ENCODE data around the gene SORCS2. TPM values are rescaled to one million over a fixed set of nuclear protein-coding genes. Genes with fewer than 3 reads are reported as not detected.

SORCS2 gene
- total RNA-seq, 2 experiments from 2014 or later = 0.03 TPM; not detected in 1

GRCh38 chr4:7228734-7229133 lies 36.4 kb downstream of the SORCS2 start:
- Histone ChIP-seq H3K9me3 (ENCODE audit: low read length) (no peaks in the 10 kb centered on the region), H2AFZ (ENCODE audit: low read length) (no peak overlapping the region), H3K79me2 (ENCODE audit: insufficient read depth, low read depth, low read length) (no peaks in the 10 kb centered on the region), H3K36me3 (ENCODE audit: insufficient read depth, low read length) (no peaks in the 10 kb centered on the region), H3K4me2 (ENCODE audit: low read length) (no peak overlapping the region), H3K27ac (ENCODE audit: low read depth, low read length, poor library complexity, severe bottlenecking) (no peak overlapping the region), H3K9me2 (ENCODE audit: insufficient read depth, low read length) (no peaks in the 10 kb centered on the region), H3K4me1 (ENCODE audit: insufficient read depth, low read length, poor library complexity, severe bottlenecking) (no peaks in the 10 kb centered on the region), H4K20me1 (ENCODE audit: insufficient read depth, low read length) (no peaks in the 10 kb centered on the region), H3K4me3 (ENCODE audit: low read depth, low read length, poor library complexity, severe bottlenecking) (no peak overlapping the region)
- TF ChIP-seq EZH2phosphoT487 (IDR thresholded peaks at IDR 0.05; ENCODE audit: borderline replicate concordance, low read depth, low read length) = no peak
- no peak for TF ChIP-seq CTCF (conservative IDR thresholded peaks at IDR 0.05; ENCODE audit: low read length)
- BruUV-seq (replicated peaks) = no TSS peak
- no peak for DNase-seq (ENCODE audit: low spot score)
- ChIA-PET CTCF (ENCODE audit: unreplicated experiment) (no interaction called here), POLR2A (no interaction called here)
- intact Hi-C loops (cut with micrococcal nuclease; ENCODE audit: unreplicated experiment) = no loop called here

DNA sequence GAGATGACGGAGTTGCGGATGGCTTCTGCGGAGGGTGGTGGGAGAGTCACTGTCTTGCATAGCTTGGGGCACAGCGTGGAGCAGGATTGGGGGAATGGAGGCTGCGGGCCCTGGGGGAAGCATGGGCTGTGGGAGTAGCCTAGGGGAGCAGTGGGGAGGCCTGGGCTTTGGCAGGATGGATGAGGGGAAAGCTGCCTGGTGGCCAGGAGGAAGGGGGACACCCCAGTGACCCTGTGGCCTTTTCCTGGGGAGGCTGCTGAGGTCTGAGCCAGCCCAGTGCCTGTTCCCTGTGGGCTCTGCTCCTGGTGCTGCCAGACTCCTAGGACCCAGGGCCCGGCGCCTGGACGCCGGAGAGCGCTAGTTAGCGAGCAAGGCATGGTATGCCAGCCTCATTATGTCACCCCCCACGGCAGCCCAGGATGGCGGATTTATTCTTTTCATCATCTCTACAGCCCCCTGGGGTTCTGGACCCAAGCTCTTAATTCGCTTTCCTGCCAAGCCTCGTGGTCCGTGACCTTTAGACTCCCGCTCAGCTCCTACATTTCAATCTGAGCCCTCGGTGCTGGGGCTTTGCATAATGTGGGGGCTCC lies 39.8 kb downstream of the SORCS2 start:
- CTCF ChIA-PET (ENCODE audit: unreplicated experiment) = no interaction called here
- H3K27ac ChIP-seq (ENCODE audit: low read depth, low read length, poor library complexity, severe bottlenecking) = no peak overlapping the region
- H3K9me2 ChIP-seq (ENCODE audit: insufficient read depth, low read length) = no peaks in the 10 kb centered on the region
- H3K36me3 ChIP-seq (ENCODE audit: insufficient read depth, low read length) = no peaks in the 10 kb centered on the region
- H3K4me1 ChIP-seq (ENCODE audit: insufficient read depth, low read length, poor library complexity, severe bottlenecking) = no peaks in the 10 kb centered on the region
- H4K20me1 ChIP-seq (ENCODE audit: insufficient read depth, low read length) = no peaks in the 10 kb centered on the region
- no TSS peak for BruUV-seq (replicated peaks)
- H3K4me2 ChIP-seq (ENCODE audit: low read length) = no peak overlapping the region
- H3K79me2 ChIP-seq (ENCODE audit: insufficient read depth, low read depth, low read length) = no peaks in the 10 kb centered on the region
- no peaks in the 10 kb centered on the region for H3K9me3 ChIP-seq (ENCODE audit: low read length)
- DNase-seq (ENCODE audit: low spot score) = no peak
- intact Hi-C loops (cut with micrococcal nuclease; ENCODE audit: unreplicated experiment) = no loop called here
- H3K4me3 ChIP-seq (ENCODE audit: low read depth, low read length, poor library complexity, severe bottlenecking) = no peak overlapping the region
- no peak overlapping the region for H2AFZ ChIP-seq (ENCODE audit: low read length)
- POLR2A ChIA-PET = no interaction called here
- TF ChIP-seq CTCF (conservative IDR thresholded peaks at IDR 0.05; ENCODE audit: low read length) (no peak), EZH2phosphoT487 (IDR thresholded peaks at IDR 0.05; ENCODE audit: borderline replicate concordance, low read depth, low read length) (no peak)

DNA sequence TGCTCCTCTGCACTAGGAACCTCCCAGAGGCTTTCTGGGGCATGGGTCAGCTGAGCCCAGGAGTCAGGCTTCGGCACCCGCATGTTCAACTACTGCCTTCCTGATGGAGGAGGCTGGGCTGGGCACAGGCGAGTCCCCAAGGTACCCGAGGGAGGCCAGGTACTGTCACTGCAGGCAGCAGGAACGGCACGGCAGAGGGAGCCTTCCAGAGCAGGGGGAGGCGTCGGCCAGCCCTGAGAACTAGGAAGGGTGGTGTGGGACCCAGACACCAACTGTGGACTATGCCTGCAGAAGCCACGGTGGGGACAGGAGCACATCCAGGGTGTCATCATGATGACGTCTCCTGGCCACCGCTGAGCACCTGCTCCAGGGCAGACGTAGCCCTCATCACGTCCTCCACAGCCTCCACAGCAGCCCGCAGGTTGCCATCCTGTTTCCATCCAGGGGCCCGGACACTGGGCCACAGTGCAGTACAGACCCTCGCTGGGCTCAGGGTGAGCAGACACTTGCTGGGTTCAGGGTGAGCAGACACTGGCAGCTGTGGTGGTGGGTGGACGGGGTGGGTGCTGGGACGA lies 40.8 kb downstream of the SORCS2 start:
- no peaks in the 10 kb centered on the region for H3K9me3 ChIP-seq (ENCODE audit: low read length)
- no peaks in the 10 kb centered on the region for H3K4me1 ChIP-seq (ENCODE audit: insufficient read depth, low read length, poor library complexity, severe bottlenecking)
- no peak overlapping the region for H3K4me2 ChIP-seq (ENCODE audit: low read length)
- no peak for DNase-seq (ENCODE audit: low spot score)
- no peaks in the 10 kb centered on the region for H3K9me2 ChIP-seq (ENCODE audit: insufficient read depth, low read length)
- ChIA-PET POLR2A (no interaction called here), CTCF (ENCODE audit: unreplicated experiment) (no interaction called here)
- no peak for TF ChIP-seq CTCF (conservative IDR thresholded peaks at IDR 0.05; ENCODE audit: low read length)
- TF ChIP-seq EZH2phosphoT487 (IDR thresholded peaks at IDR 0.05; ENCODE audit: borderline replicate concordance, low read depth, low read length) = no peak
- no peaks in the 10 kb centered on the region for H4K20me1 ChIP-seq (ENCODE audit: insufficient read depth, low read length)
- H3K79me2 ChIP-seq (ENCODE audit: insufficient read depth, low read depth, low read length) = no peaks in the 10 kb centered on the region
- H3K36me3 ChIP-seq (ENCODE audit: insufficient read depth, low read length) = no peaks in the 10 kb centered on the region
- H2AFZ ChIP-seq (ENCODE audit: low read length) = no peak overlapping the region
- BruUV-seq (replicated peaks) = no TSS peak
- no peak overlapping the region for H3K27ac ChIP-seq (ENCODE audit: low read depth, low read length, poor library complexity, severe bottlenecking)
- no peak overlapping the region for H3K4me3 ChIP-seq (ENCODE audit: low read depth, low read length, poor library complexity, severe bottlenecking)
- intact Hi-C loops (cut with micrococcal nuclease; ENCODE audit: unreplicated experiment) = no loop called here

Measured in OCI-LY7 (cell line).